GM06990 (cell line): ENCODE measurements around the gene MAP3K1.

Experiments
- DNase-seq: peaks from one replicate; pipeline ENCODE4 v3.0.0-alpha.2; 2011; ENCODE audit not compliant: insufficient read length; ENCODE audit errors: extremely low read depth
- H3K27me3 ChIP-seq: replicated peaks from 2 replicates; pipeline ENCODE4 v1.6.0; 2011; ENCODE audit warnings: low read length; ENCODE audit not compliant: control insufficient read depth, insufficient read depth
- H3K36me3 ChIP-seq: 2 replicates; pipeline ENCODE4 v1.5.1; 2011; ENCODE audit warnings: low read length; ENCODE audit not compliant: control insufficient read depth, insufficient read depth
- H3K4me3 ChIP-seq: replicated peaks from 2 replicates; pipeline ENCODE4 v1.5.1; 2011; ENCODE audit warnings: low read depth, mild to moderate bottlenecking, control low read depth, low read length
- CTCF ChIP-seq: IDR thresholded peaks from 2 replicates; pipeline ENCODE4 v1.5.1; 2011; ENCODE audit warnings: low read length, control low read depth, mild to moderate bottlenecking, inconsistent platforms; ENCODE audit not compliant: insufficient read depth, poor library complexity, severe bottlenecking

The MAP3K1 gene

DNA sequence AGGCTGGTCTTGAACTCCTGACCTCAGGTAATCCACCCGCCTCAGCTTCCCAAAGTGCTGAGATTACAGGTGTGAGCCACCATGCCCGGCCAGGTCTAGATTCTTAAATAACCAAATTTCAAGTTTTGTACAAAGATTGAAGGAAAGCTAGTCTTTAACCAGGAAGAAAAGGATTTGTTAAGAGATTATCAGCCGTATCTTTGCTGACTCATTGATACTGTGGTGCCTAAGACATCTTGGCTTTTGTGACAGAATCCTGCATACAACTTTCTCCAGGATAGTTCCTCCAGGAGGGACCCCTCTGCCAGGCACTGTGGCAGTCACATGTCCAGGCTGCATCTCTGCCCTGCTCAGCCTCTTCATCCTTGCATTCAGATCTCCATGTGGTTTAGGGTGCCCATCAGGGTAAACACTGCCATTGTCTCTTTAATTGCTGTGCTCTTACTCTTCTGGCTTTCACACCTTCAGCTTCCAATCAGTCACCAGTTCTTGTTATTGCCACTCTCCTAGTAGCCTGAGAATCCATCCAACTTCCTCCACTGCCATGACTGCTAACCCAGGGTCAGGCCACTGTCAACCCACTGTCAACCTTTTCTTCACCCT is 10.0 kb downstream of the MAP3K1 start:
- Histone ChIP-seq H3K36me3 (no peaks in the 10 kb centered on the region), H3K27me3 (no peaks in the 10 kb centered on the region), H3K4me3 (no peak overlapping the region)
- no peak for TF ChIP-seq CTCF
- no peak for DNase-seq

DNA sequence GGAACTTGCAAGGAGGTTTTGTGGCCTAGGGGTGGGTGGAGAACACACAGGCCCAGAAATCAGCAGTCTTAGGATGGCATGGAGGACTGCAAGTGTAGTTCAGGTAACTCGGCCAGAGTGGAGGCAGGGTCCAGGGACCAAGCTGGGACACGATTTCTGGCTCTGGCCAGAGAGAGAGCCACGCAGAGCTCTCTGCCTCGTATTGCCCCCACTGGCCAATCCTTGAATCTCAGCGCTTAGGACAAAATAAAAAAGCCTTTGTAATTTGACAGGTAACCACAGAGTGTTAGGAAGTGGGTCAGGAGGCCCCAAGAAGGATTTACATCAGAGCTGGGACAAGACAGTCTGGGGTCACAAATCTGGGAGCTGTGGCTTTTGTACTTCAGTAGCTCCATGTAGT is 11.7 kb downstream of the MAP3K1 start:
- Histone ChIP-seq H3K27me3 (no peaks in the 10 kb centered on the region), H3K4me3 (no peak overlapping the region), H3K36me3 (no peaks in the 10 kb centered on the region)
- peak; percentile 35 for TF ChIP-seq CTCF
- no peak for DNase-seq

DNA sequence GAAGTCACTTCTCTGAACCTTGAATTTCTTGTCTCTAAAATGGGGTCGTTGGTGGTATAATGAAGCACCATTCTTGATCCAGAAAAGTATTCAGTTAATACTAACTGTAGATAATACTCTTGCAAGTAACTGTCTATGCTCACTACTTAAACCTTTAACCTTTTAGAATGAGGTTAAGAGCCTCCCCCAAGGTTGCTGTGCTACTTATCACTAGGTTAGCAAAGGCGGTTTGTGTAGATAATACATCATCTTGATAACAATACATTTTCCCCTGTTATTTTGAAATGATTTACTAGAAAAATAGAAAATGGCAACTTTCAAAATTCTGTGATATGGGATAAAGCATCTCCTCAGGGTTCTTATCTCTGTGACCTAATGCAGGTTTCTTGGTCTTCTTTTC is 12.6 kb downstream of the MAP3K1 start:
- no peaks in the 10 kb centered on the region for H3K27me3 ChIP-seq
- no peaks in the 10 kb centered on the region for H3K36me3 ChIP-seq
- DNase-seq = no peak
- H3K4me3 ChIP-seq = no peak overlapping the region
- no peak for TF ChIP-seq CTCF

GRCh38 chr5:56829137-56829908 is 14.0 kb downstream of the MAP3K1 start:
- TF ChIP-seq CTCF = no peak
- Histone ChIP-seq H3K36me3 (no peaks in the 10 kb centered on the region), H3K27me3 (no peaks in the 10 kb centered on the region), H3K4me3 (peak overlapping the region; percentile 33)
- DNase-seq = no peak

DNA sequence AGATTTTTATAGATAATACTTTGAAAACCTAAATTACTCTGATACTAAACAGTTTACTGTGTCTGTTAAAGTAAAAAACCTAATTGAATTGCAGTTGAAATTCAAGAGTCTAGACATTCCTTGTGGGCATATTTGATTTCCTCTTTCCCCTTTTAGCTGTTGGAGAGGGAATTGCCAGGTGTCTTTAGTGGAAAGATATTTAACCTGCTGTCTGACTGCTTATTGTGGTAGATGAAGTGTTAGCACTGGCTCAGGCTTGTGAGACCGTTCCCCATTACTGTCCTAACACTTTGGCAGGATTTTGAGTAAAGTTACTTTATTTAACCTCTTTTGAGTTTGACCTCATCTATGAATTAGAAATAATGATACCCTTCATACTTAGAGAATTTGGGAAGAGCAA is 16.4 kb downstream of the MAP3K1 start:
- no peaks in the 10 kb centered on the region for H3K27me3 ChIP-seq
- no peak overlapping the region for H3K4me3 ChIP-seq
- TF ChIP-seq CTCF = no peak
- DNase-seq = no peak
- H3K36me3 ChIP-seq = no peaks in the 10 kb centered on the region
